ENCODE results near the gene UTS2B. TPM values are rescaled to one million over a fixed set of nuclear protein-coding genes. Genes with fewer than 3 reads are reported as not detected.

UTS2B gene
- total and polyA plus RNA-seq, 9 of the 15 experiments (the other 6 are each of a cell fraction or from before 2014, with no cell fraction given), result 0.06 TPM; not detected in 8

- no peak for TF ChIP-seq MECOM (CRISPR knock-in tag; IDR thresholded peaks at IDR 0.05)
- TF ChIP-seq HNRNPLL (IDR thresholded peaks at IDR 0.05; ENCODE audit: low read depth, low read length, poor library complexity, severe bottlenecking), result no peak
- no peak for TF ChIP-seq ELF2 (CRISPR knock-in tag; IDR thresholded peaks at IDR 0.05)
- no peak for TF ChIP-seq HMG20B (CRISPR knock-in tag; IDR thresholded peaks at IDR 0.05)
- no peak for TF ChIP-seq BRD9 (IDR thresholded peaks at IDR 0.05; ENCODE audit: low read depth, partially characterized antibody)
- no peak for TF ChIP-seq IRF9 (tag; IDR thresholded peaks at IDR 0.05)
- TF ChIP-seq, protein P1, sequence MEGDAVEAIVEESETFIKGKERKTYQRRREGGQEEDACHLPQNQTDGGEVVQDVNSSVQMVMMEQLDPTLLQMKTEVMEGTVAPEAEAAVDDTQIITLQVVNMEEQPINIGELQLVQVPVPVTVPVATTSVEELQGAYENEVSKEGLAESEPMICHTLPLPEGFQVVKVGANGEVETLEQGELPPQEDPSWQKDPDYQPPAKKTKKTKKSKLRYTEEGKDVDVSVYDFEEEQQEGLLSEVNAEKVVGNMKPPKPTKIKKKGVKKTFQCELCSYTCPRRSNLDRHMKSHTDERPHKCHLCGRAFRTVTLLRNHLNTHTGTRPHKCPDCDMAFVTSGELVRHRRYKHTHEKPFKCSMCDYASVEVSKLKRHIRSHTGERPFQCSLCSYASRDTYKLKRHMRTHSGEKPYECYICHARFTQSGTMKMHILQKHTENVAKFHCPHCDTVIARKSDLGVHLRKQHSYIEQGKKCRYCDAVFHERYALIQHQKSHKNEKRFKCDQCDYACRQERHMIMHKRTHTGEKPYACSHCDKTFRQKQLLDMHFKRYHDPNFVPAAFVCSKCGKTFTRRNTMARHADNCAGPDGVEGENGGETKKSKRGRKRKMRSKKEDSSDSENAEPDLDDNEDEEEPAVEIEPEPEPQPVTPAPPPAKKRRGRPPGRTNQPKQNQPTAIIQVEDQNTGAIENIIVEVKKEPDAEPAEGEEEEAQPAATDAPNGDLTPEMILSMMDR (IDR thresholded peaks at IDR 0.05 in 2 of 3, conservative IDR thresholded peaks at IDR 0.05 in 1 of 3; ENCODE audit: insufficient read depth in 2 of 3, low read depth in 1 of 3, low read length in 3 of 3), result no peak
Measured at GRCh38 chr3:191348098-191348497, 17.8 kb upstream of the UTS2B start (continued).

- ChIA-PET POLR2A (no interaction called here), CTCF (ENCODE audit: low intra/inter-chr PET ratio) (no interaction called here)
- BruUV-seq (replicated peaks), result no TSS peak
- Histone ChIP-seq H3K27me3 (ENCODE audit: control insufficient read depth in 2 of 2, insufficient read depth in 2 of 2, low read length in 2 of 2) (no peaks in the 10 kb centered on the region), H3K9me1 (ENCODE audit: control insufficient read depth, insufficient read depth, low read length) (no peaks in the 10 kb centered on the region), H2AFZ (ENCODE audit: low read depth, low read length) (no peak overlapping the region), H3K79me2 (ENCODE audit: control insufficient read depth, insufficient read depth, low read length) (peaks cover 43% of the 10 kb centered on the region), H4K20me1 (replicated peaks; ENCODE audit: control insufficient read depth, insufficient read depth, low read length) (peaks cover 10% of the 10 kb centered on the region), H3K4me1 (replicated peaks in 1 of 2; ENCODE audit: control insufficient read depth in 2 of 2, insufficient read depth in 2 of 2, low read length in 2 of 2) (no peaks in the 10 kb centered on the region; a peak in 1 of 5 replicates), H3K4me3 (no peak overlapping the region), H3K36me3 (ENCODE audit: control insufficient read depth, insufficient read depth, low read length) (no peaks in the 10 kb centered on the region), H3K9me3 (replicated peaks; ENCODE audit: control insufficient read depth, insufficient read depth, low read depth, low read length) (no peaks in the 10 kb centered on the region), H3K4me2 (ENCODE audit: insufficient read depth, low read length) (no peak overlapping the region), H3K9ac (ENCODE audit: insufficient read depth in 1 of 2, low read depth in 2 of 2, low read length in 2 of 2) (no peak overlapping the region), H3K27ac (ENCODE audit: extremely low read depth, low read depth, low read length) (no peak overlapping the region)
- DNase-seq (ENCODE audit: extremely low read depth in 1 of 4, low spot score in 3 of 4), result no peak
- intact Hi-C loops (cut with micrococcal nuclease), result no loop called here
- WGBS (ENCODE audit: insufficient coverage, low coverage, missing lambda C conversion rate), result no CpG with 5 or more reads among the region's 3 CpGs
- in situ Hi-C loops (cut with MboI), result no loop called here
- no peak for FAIRE-seq
- ATAC-seq, result no peak
- TF ChIP-seq, protein P2, sequence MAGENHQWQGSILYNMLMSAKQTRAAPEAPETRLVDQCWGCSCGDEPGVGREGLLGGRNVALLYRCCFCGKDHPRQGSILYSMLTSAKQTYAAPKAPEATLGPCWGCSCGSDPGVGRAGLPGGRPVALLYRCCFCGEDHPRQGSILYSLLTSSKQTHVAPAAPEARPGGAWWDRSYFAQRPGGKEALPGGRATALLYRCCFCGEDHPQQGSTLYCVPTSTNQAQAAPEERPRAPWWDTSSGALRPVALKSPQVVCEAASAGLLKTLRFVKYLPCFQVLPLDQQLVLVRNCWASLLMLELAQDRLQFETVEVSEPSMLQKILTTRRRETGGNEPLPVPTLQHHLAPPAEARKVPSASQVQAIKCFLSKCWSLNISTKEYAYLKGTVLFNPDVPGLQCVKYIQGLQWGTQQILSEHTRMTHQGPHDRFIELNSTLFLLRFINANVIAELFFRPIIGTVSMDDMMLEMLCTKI (IDR thresholded peaks at IDR 0.05; ENCODE audit: partially characterized antibody), result no peak
- TF ChIP-seq ZNF140 (CRISPR knock-in tag; IDR thresholded peaks at IDR 0.05), result no peak
Measured at GRCh38 chr3:191347228-191347627, 16.9 kb upstream of the UTS2B start.

All from K562 (cell line).